NCI-H1694 (cell line): ENCODE data around the gene MACROD2.

ENCODE experiments used
- DNase-seq: peaks from one replicate; lab custom pipeline; 2025; lab: John Stamatoyannopoulos, UW

Gene MACROD2

GRCh38 chr20:14470977-14471661 is 475.8 kb downstream of the MACROD2 start:
- DNase-seq, result no peak

- no peak for DNase-seq
Observed at GRCh38 chr20:14477125-14477524, 481.8 kb downstream of the MACROD2 start.

- no peak for DNase-seq
Observed at GRCh38 chr20:14478126-14478525, 482.8 kb downstream of the MACROD2 start.

GRCh38 chr20:14481863-14482262 is 486.5 kb downstream of the MACROD2 start:
- no peak for DNase-seq

GRCh38 chr20:14488212-14488611 is 492.9 kb downstream of the MACROD2 start:
- DNase-seq, result no peak

- DNase-seq, result no peak
Observed at GRCh38 chr20:14488756-14489479, 493.6 kb downstream of the MACROD2 start.

- no peak for DNase-seq
Observed at GRCh38 chr20:14489544-14489943, 494.2 kb downstream of the MACROD2 start.

GRCh38 chr20:14491436-14491835 is 496.1 kb downstream of the MACROD2 start:
- DNase-seq, result peak; percentile 52

- no peak for DNase-seq
Observed at GRCh38 chr20:14493408-14493807, 498.1 kb downstream of the MACROD2 start.

- no peak for DNase-seq
Observed at GRCh38 chr20:14494355-14494754, 499.0 kb downstream of the MACROD2 start.

- DNase-seq, result no peak
Observed at GRCh38 chr20:14495066-14495465, 499.8 kb downstream of the MACROD2 start.

- DNase-seq, result no peak
Observed at GRCh38 chr20:14497004-14497403, 501.7 kb downstream of the MACROD2 start.

GRCh38 chr20:14498772-14499171 is 503.5 kb downstream of the MACROD2 start:
- peak; percentile 79 for DNase-seq

- DNase-seq, result no peak
Observed at GRCh38 chr20:14505476-14505875, 510.2 kb downstream of the MACROD2 start.

- DNase-seq, result no peak
Observed at GRCh38 chr20:14507711-14508110, 512.4 kb downstream of the MACROD2 start.

GRCh38 chr20:14510341-14510740 is 515.0 kb downstream of the MACROD2 start:
- no peak for DNase-seq

- DNase-seq, result no peak
Observed at GRCh38 chr20:14512839-14513238, 517.5 kb downstream of the MACROD2 start.

GRCh38 chr20:14518648-14519047 is 523.3 kb downstream of the MACROD2 start:
- no peak for DNase-seq

- no peak for DNase-seq
Observed at GRCh38 chr20:14521016-14521415, 525.7 kb downstream of the MACROD2 start.

- DNase-seq, result no peak
Observed at GRCh38 chr20:14521436-14521835, 526.1 kb downstream of the MACROD2 start.

- no peak for DNase-seq
Observed at GRCh38 chr20:14522595-14522994, 527.3 kb downstream of the MACROD2 start.

GRCh38 chr20:14523090-14523489 is 527.8 kb downstream of the MACROD2 start:
- no peak for DNase-seq

GRCh38 chr20:14525426-14525825 is 530.1 kb downstream of the MACROD2 start:
- DNase-seq, result no peak

- peak; percentile 63 for DNase-seq
Observed at GRCh38 chr20:14526891-14527290, 531.6 kb downstream of the MACROD2 start.
